ENCODE data around the gene SNCAIP.

The SNCAIP gene

DNA sequence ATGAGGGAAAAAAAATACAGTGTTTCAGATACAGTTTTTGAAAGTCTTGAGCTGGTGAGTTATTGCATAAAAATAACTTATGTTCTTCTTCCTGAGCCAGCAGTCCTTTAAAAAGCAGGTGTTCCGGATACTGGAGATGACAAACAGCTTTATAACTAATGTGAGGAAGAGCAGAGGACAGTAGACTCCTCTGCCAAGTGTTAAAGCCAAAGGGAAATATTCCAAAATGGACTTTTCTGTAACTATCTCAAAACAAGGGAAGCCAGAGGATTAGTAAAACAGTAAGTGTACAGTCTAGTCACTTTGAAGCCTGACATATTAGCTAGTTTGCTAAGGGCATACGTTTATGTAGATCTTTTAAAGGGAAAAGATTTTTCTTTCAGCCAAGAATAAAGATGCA lies 11.0 kb upstream of the SNCAIP start:
- DNase-seq (no peak), ATAC-seq (replicated peaks) (no peak)
- Mint-ChIP-seq H3K27ac (no peak overlapping the region), H3K27me3 (peaks cover 6 to 23% of the 10 kb centered on the region in 2 donors), H3K36me3 (no peaks in the 10 kb centered on the region), H3K9me3 (peaks cover 1 to 3% of the 10 kb centered on the region in 2 donors), H3K4me1 (no peaks in the 10 kb centered on the region), H3K4me3 (no peak overlapping the region)

GRCh38 chr5:122304471-122305215 lies 7.4 kb upstream of the SNCAIP start:
- peaks cover 18 to 35% of the 10 kb centered on the region in 2 donors for H3K27me3 Mint-ChIP-seq
- DNase-seq (no peak), ATAC-seq (replicated peaks) (no peak)
- no peaks in the 10 kb centered on the region for H3K36me3 Mint-ChIP-seq
- no peak overlapping the region for H3K4me3 Mint-ChIP-seq
- H3K4me1 Mint-ChIP-seq = no peaks in the 10 kb centered on the region
- peaks cover 3 to 4% of the 10 kb centered on the region in 2 donors for H3K9me3 Mint-ChIP-seq
- no peak overlapping the region for H3K27ac Mint-ChIP-seq

DNA sequence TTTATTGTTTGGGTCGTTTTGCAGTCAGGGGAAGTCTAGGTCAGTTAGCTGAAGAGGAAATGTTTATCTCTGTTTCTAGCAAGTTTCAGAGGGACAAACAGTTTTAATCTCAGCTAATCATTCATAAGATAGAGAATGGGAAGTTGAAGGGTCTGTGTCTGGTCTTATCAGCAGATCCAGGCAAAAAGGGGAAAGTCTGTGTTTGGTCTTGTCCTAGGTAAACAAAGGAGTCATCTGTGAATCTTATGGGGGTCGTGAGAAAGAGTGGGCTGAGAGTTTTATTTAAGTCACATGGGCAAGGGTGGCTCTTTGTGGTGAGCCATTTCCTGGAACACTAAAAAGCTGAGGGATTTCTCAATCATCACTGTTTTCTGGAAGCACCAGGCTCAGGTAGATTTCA lies 5.6 kb upstream of the SNCAIP start:
- H3K9me3 Mint-ChIP-seq = peaks cover 0 to 3% of the 10 kb centered on the region in 2 donors
- peaks cover 36 to 47% of the 10 kb centered on the region in 2 donors for H3K27me3 Mint-ChIP-seq
- H3K27ac Mint-ChIP-seq = no peak overlapping the region
- H3K36me3 Mint-ChIP-seq = no peaks in the 10 kb centered on the region
- no peaks in the 10 kb centered on the region for H3K4me1 Mint-ChIP-seq
- no peak overlapping the region for H3K4me3 Mint-ChIP-seq
- ATAC-seq (replicated peaks) (no peak), DNase-seq (no peak)

GRCh38 chr5:122310889-122311288 lies 1.1 kb upstream of the SNCAIP start:
- H3K27ac Mint-ChIP-seq = no peak overlapping the region
- ATAC-seq (replicated peaks) (no peak), DNase-seq (no peak)
- peaks cover 0 to 3% of the 10 kb centered on the region in 2 donors for H3K9me3 Mint-ChIP-seq
- H3K36me3 Mint-ChIP-seq = no peaks in the 10 kb centered on the region
- H3K4me1 Mint-ChIP-seq = peaks cover 6 to 11% of the 10 kb centered on the region in 2 donors
- H3K4me3 Mint-ChIP-seq = peak overlapping the region in 1 of 2 donors; percentile 14
- H3K27me3 Mint-ChIP-seq = peaks cover 59 to 74% of the 10 kb centered on the region in 2 donors

GRCh38 chr5:122311497-122311960 lies 508 bp upstream of the SNCAIP start:
- Mint-ChIP-seq H3K4me1 (peaks cover 6 to 11% of the 10 kb centered on the region in 2 donors), H3K36me3 (no peaks in the 10 kb centered on the region), H3K27me3 (peaks cover 59 to 73% of the 10 kb centered on the region in 2 donors), H3K4me3 (peak overlapping the region; percentile 49 to 76), H3K27ac (peak overlapping the region; percentile 33), H3K9me3 (no peaks in the 10 kb centered on the region)
- DNase-seq (no peak), ATAC-seq (replicated peaks) (peak in 1 of 2 donors; percentile 25)

DNA sequence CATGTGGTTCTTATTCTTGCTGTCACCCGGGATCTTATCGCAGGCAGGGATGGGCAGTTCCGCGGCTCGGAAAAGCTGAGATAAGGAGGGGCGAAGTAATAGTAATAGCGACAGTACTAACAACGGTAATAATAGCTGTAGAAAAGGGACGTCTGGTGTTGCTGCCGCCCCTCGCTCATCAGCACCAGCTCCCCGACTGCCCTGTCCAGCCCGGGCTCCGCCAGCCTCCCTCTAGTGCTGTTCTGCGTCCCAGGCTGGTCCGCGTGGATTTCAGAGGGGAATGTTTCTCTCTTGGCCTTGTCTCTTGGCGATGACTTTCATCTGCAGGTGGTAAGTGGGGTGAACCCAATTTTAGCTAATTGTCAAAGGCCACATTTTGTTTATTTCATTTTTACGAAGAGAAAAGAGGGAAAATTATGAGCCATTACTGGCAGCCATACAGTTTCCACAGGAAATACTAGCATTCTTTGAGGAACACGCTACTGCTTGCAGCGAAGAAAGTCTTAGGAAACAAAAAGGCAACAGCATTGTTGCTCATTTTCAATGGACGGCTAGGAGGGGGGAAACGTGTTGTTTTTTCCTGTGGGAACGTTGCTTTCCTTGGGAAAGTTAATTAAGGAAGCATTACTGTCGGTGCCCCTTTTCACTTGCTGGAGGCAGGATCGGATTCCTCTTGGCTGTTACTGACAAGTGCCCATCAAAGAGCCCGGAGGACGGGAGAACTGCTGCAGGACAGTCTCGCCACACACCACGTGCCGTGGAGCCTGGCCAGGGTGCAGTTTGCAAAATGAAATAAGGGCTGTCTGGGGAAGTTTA lies 762 bp downstream of the SNCAIP start:
- peaks cover 6 to 11% of the 10 kb centered on the region in 2 donors for H3K4me1 Mint-ChIP-seq
- peak; percentile 14 to 25 for ATAC-seq (replicated peaks)
- peaks cover 63 to 73% of the 10 kb centered on the region in 2 donors for H3K27me3 Mint-ChIP-seq
- H3K4me3 Mint-ChIP-seq = peak overlapping the region; percentile 70 to 75
- H3K27ac Mint-ChIP-seq = no peak overlapping the region
- DNase-seq = no peak
- no peaks in the 10 kb centered on the region for H3K9me3 Mint-ChIP-seq
- H3K36me3 Mint-ChIP-seq = no peaks in the 10 kb centered on the region

- Mint-ChIP-seq H3K9me3 (no peaks in the 10 kb centered on the region), H3K4me3 (no peak overlapping the region), H3K36me3 (no peaks in the 10 kb centered on the region), H3K27ac (no peak overlapping the region), H3K4me1 (peaks cover 6 to 11% of the 10 kb centered on the region in 2 donors), H3K27me3 (peaks cover 64 to 75% of the 10 kb centered on the region in 2 donors)
- ATAC-seq (replicated peaks) (no peak), DNase-seq (no peak)
Measured at GRCh38 chr5:122314036-122314435, 2.0 kb downstream of the SNCAIP start.

DNA sequence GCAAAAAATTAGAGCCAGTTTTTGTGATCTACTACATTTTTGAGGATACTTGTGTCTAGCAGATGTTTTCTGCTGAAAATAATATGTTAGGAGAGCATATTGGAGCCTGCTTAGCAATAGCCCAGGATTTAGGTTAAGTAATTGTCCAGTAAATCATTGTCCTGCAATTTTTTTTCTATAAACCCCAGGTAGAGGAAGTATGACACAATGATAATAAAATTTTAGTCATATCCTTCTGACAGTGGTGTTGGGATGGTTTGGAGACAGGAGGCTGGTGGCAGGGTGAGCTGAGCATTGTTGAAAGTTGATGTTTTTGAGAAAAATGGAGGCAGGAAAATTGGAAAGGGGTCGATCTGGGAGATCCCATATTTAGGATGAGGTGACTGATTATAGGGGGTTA lies 3.5 kb downstream of the SNCAIP start:
- H3K27ac Mint-ChIP-seq = no peak overlapping the region
- no peak for DNase-seq
- H3K36me3 Mint-ChIP-seq = no peaks in the 10 kb centered on the region
- peaks cover 6 to 11% of the 10 kb centered on the region in 2 donors for H3K4me1 Mint-ChIP-seq
- peaks cover 49 to 60% of the 10 kb centered on the region in 2 donors for H3K27me3 Mint-ChIP-seq
- no peaks in the 10 kb centered on the region for H3K9me3 Mint-ChIP-seq
- no peak overlapping the region for H3K4me3 Mint-ChIP-seq
- ATAC-seq (replicated peaks) = no peak

GRCh38 chr5:122316656-122317055 lies 4.6 kb downstream of the SNCAIP start:
- H3K4me1 Mint-ChIP-seq = peaks cover 6 to 11% of the 10 kb centered on the region in 2 donors
- no peak overlapping the region for H3K27ac Mint-ChIP-seq
- H3K27me3 Mint-ChIP-seq = peaks cover 43 to 53% of the 10 kb centered on the region in 2 donors
- H3K4me3 Mint-ChIP-seq = no peak overlapping the region
- H3K36me3 Mint-ChIP-seq = no peaks in the 10 kb centered on the region
- DNase-seq (no peak), ATAC-seq (replicated peaks) (no peak)
- no peaks in the 10 kb centered on the region for H3K9me3 Mint-ChIP-seq

DNA sequence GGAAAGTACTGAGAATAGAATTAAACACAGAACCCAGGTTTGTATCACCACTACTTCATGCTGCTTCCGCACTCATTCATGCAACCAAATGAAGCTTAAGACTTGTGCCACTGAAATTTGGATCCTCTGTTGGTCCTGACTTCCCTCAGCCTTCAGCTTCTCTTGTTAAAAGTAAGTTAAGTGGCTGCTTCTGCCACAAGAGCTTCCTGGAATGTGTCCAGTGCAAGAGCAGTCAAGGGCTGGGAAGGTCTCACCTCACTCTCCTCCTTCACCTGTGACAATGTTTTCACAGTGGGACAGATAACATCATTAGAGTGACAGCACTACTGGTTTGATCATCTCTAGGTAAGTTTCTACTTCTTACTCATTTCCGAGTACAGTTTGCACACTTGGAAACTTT lies 7.9 kb downstream of the SNCAIP start:
- Mint-ChIP-seq H3K27me3 (peaks cover 24 to 33% of the 10 kb centered on the region in 2 donors), H3K9me3 (no peaks in the 10 kb centered on the region)

DNA sequence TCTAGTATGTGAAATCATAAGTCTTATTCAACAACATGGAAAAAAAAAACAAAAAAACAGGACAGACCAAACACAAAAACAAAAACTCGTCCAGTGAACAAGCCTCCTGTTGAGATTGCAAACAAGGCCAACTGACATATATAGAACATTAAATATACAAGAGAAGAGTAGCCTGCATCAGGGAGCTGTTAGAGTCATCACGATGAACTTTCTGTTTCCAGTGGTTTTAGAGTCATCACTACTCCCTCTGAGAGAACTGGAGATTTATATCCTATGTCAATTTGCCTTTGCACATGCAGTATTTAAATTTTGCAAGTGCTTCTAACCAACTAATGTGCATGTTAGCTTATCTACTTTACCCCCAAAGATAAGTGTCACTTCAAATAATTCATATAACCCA lies 9.9 kb downstream of the SNCAIP start:
- Mint-ChIP-seq H3K4me1 (no peaks in the 10 kb centered on the region), H3K27me3 (peaks cover 12 to 17% of the 10 kb centered on the region in 2 donors), H3K4me3 (no peak overlapping the region), H3K9me3 (peaks cover 1% of the 10 kb centered on the region in 2 donors), H3K27ac (no peak overlapping the region), H3K36me3 (no peaks in the 10 kb centered on the region)
- DNase-seq (no peak), ATAC-seq (replicated peaks) (no peak)

More for the DNA sequence above, 7.9 kb downstream of the SNCAIP start:
- H3K4me3 Mint-ChIP-seq = no peak overlapping the region
- H3K4me1 Mint-ChIP-seq = no peaks in the 10 kb centered on the region
- H3K27ac Mint-ChIP-seq = no peak overlapping the region
- ATAC-seq (replicated peaks) (no peak), DNase-seq (no peak)
- no peaks in the 10 kb centered on the region for H3K36me3 Mint-ChIP-seq

GRCh38 chr5:122322801-122323548 lies 10.9 kb downstream of the SNCAIP start:
- ATAC-seq (replicated peaks) = no peak
- H3K4me3 Mint-ChIP-seq = no peak overlapping the region
- no peaks in the 10 kb centered on the region for H3K4me1 Mint-ChIP-seq
- no peaks in the 10 kb centered on the region for H3K36me3 Mint-ChIP-seq
- H3K27ac Mint-ChIP-seq = no peak overlapping the region
- peaks cover 5 to 7% of the 10 kb centered on the region in 2 donors for H3K27me3 Mint-ChIP-seq
- peaks cover 5 to 9% of the 10 kb centered on the region in 2 donors for H3K9me3 Mint-ChIP-seq
- DNase-seq = no peak

- Mint-ChIP-seq H3K36me3 (no peaks in the 10 kb centered on the region), H3K27me3 (peaks cover 5 to 7% of the 10 kb centered on the region in 2 donors), H3K9me3 (peaks cover 5 to 14% of the 10 kb centered on the region in 2 donors)
Measured at GRCh38 chr5:122323738-122324137, 11.7 kb downstream of the SNCAIP start.

DNA sequence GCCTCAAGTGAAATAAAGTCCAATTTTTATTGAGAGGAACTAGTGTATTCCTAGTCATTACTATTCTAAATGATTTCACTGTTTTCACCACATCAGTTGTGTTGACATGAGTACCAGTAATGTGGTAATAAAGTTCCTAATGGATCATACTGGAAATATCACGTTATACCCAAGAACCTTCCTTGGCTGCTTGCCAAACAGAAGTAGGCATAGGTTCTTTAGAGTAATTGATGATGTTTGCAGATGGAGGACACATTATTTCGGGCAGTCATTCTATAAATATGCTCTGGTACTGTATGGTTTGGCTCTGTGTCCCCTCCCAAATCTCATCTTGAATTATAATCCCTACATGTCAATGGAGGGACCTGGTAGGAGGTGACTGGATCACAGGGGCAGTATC lies 15.1 kb downstream of the SNCAIP start:
- Mint-ChIP-seq H3K4me1 (no peaks in the 10 kb centered on the region), H3K9me3 (peaks cover 8 to 14% of the 10 kb centered on the region in 2 donors), H3K36me3 (no peaks in the 10 kb centered on the region), H3K27me3 (peaks cover 0 to 3% of the 10 kb centered on the region in 2 donors), H3K27ac (no peak overlapping the region), H3K4me3 (no peak overlapping the region)
- no peak for ATAC-seq (replicated peaks)
- DNase-seq = no peak

More at GRCh38 chr5:122323738-122324137, 11.7 kb downstream of the SNCAIP start:
- H3K27ac Mint-ChIP-seq = no peak overlapping the region
- H3K4me3 Mint-ChIP-seq = no peak overlapping the region
- ATAC-seq (replicated peaks) (no peak), DNase-seq (no peak)
- no peaks in the 10 kb centered on the region for H3K4me1 Mint-ChIP-seq
